Fibroblast of lung (primary cell): ENCODE measurements around the gene ADAMTS6.

Source experiments
- EZH2 ChIP-seq: IDR thresholded peaks from 2 replicates; pipeline ENCODE4 v1.5.1; 2012; ENCODE audit warnings: low read length, control low read depth, mild to moderate bottlenecking; ENCODE audit errors: missing control alignments
- TF ChIP-seq, protein P1 (sequence below), 2 donors: IDR thresholded peaks in 1 of 2; conservative IDR thresholded peaks in 1 of 2; 1 replicate in 1 of 2; 2 replicates in 1 of 2; pipeline ENCODE4 v1.5.1; 2011 to 2012; ENCODE audit warnings: low read length in 2 of 2, control low read depth in 1 of 2, inconsistent platforms in 1 of 2, low read depth in 1 of 2, mild to moderate bottlenecking in 1 of 2

DNA sequence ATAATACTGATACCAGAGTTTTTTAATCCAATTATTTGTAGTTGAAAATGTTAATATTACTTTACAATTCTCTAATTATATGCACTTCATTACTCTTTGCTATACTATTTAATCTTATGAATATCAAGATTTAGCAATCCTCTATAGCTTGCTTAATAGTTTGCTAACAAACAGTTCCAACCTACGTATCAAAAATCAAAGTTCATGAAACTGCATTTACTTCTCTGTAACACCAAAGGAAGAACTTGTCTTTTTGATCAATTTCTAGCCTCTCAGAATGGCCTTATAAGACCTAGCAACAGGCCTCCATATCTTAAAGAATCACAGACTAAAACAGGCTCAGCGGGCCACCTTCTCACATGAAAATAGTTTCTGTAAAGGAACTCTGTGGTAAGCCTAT, 68.9 kb downstream of the ADAMTS6 start:
- TF ChIP-seq, protein P1, sequence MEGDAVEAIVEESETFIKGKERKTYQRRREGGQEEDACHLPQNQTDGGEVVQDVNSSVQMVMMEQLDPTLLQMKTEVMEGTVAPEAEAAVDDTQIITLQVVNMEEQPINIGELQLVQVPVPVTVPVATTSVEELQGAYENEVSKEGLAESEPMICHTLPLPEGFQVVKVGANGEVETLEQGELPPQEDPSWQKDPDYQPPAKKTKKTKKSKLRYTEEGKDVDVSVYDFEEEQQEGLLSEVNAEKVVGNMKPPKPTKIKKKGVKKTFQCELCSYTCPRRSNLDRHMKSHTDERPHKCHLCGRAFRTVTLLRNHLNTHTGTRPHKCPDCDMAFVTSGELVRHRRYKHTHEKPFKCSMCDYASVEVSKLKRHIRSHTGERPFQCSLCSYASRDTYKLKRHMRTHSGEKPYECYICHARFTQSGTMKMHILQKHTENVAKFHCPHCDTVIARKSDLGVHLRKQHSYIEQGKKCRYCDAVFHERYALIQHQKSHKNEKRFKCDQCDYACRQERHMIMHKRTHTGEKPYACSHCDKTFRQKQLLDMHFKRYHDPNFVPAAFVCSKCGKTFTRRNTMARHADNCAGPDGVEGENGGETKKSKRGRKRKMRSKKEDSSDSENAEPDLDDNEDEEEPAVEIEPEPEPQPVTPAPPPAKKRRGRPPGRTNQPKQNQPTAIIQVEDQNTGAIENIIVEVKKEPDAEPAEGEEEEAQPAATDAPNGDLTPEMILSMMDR (conservative IDR thresholded peaks at IDR 0.05 in 1 of 2, IDR thresholded peaks at IDR 0.05 in 1 of 2; ENCODE audit: low read depth in 1 of 2, low read length in 2 of 2): no peak
- TF ChIP-seq EZH2: no peak
